Upper lobe of left lung (tissue), 6 donors: ENCODE results near the gene SOX5. TPM values are rescaled to one million over a fixed set of nuclear protein-coding genes. Genes with fewer than 3 reads are reported as not detected.

Source experiments
- ATAC-seq, 2 donors: fragments of 200-7000 bp; cut with Tn5 transposase; one replicate each; pipeline ENCODE4 v1.9.1; 2022; ENCODE audit warnings: mild to moderate bottlenecking in 2 of 2, moderate library complexity in 2 of 2; ENCODE audit not compliant: low FRiP score in 2 of 2
- DNase-seq, 2 donors: peaks; one replicate each; pipeline ENCODE4 v3.0.0-alpha.2; 2019 to 2020
- H3K27ac ChIP-seq, 4 donors: fragments of 200-600 bp; sonication (generic); one replicate each; pipeline ENCODE4 v1.5.1; 2016 to 2019
- H3K27me3 ChIP-seq, 4 donors: fragments of 200-600 bp; sonication (generic); one replicate each; pipeline ENCODE4 v1.5.1; 2017 to 2019
- H3K36me3 ChIP-seq, 4 donors: fragments of 200-600 bp; sonication (generic); one replicate each; pipeline ENCODE4 v1.5.1; 2016 to 2019
- H3K4me1 ChIP-seq, 4 donors: fragments of 200-600 bp; sonication (generic); one replicate each; pipeline ENCODE4 v1.5.1; 2018 to 2019
- H3K4me3 ChIP-seq, 4 donors: fragments of 200-600 bp; sonication (generic); one replicate each; pipeline ENCODE4 v1.5.1; 2017 to 2019; ENCODE audit warnings: mild to moderate bottlenecking in 2 of 4, moderate library complexity in 1 of 4
- H3K9me3 ChIP-seq, 4 donors: fragments of 200-600 bp; sonication (generic); one replicate each; pipeline ENCODE4 v1.5.1; 2018 to 2019
- EP300 ChIP-seq, 4 donors: sonication (generic); formaldehyde crosslinking; IDR thresholded peaks; one replicate each; pipeline ENCODE4 v1.5.1; 2017; ENCODE audit warnings: antibody characterized with exemption in 4 of 4, control low read depth in 2 of 4
- POLR2A ChIP-seq, 4 donors: fragments of 450-650 bp; IDR thresholded peaks; one replicate each; pipeline ENCODE4 v1.5.1; 2016 to 2017; ENCODE audit warnings: antibody characterized with exemption in 4 of 4, mild to moderate bottlenecking in 2 of 4
- POLR2AphosphoS5 ChIP-seq, 2 donors: sonication (generic); formaldehyde crosslinking; IDR thresholded peaks; one replicate each; pipeline ENCODE4 v1.5.1; 2017; ENCODE audit warnings: antibody characterized with exemption in 2 of 2
- WGBS, 2 donors: methylation state at CpG; one replicate each; pipeline ENCODE4 v1.1.5; 2017 to 2018; 5-methylcytosine and 5-hydroxymethylcytosine counted together
- total RNA-seq, 6 donors: library from RNA; depleted of rRNA in 4 of 6; stranded (reverse); fragments of >200 nt in 4 of 6; gene quantifications; one replicate each; pipeline versions ENCODE4 v1.1.0 to v1.2.1, GENCODE V29; 2016 to 2021
- TF ChIP-seq, protein P1 (sequence below), 6 experiments: fragments of 450-650 bp in 4 of 6; fragments of 200-600 bp in 2 of 6; sonication (generic) in 2 of 6; IDR thresholded peaks; one replicate each; pipeline ENCODE4 v1.5.1; 2016 to 2019; ENCODE audit warnings: antibody characterized with exemption in 6 of 6
- donor health status: DM: no; HTN: no; CAD: no; lungs with moderate emphysema.
- donor health status: DM: no; HTN: yes; CAD: no; lungs with severe emphysema.

The SOX5 gene
- total RNA-seq, 6 donors from 2014 or later = 9.6 to 31.4 (median 14.5) TPM

DNA sequence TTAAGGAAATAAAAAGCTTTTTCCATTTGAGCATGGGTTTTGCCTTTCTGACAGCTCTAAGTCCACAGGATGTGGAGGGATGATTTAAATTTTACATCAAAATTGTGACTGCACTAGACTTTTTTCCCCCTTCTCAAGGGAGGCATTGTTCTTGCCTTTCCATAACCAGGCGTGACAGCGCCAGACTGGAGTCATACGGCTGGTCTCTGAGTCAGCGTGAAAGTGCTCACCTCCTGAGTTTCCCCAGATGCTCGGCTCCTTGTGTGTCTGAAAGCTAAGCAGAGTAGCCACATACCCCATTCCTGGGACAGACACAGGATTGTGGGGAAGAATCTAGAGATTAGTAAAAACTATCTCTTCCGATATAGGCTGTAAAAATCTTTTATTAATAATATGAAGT, 43.1 kb downstream of the SOX5 start:
- TF ChIP-seq, protein P1, sequence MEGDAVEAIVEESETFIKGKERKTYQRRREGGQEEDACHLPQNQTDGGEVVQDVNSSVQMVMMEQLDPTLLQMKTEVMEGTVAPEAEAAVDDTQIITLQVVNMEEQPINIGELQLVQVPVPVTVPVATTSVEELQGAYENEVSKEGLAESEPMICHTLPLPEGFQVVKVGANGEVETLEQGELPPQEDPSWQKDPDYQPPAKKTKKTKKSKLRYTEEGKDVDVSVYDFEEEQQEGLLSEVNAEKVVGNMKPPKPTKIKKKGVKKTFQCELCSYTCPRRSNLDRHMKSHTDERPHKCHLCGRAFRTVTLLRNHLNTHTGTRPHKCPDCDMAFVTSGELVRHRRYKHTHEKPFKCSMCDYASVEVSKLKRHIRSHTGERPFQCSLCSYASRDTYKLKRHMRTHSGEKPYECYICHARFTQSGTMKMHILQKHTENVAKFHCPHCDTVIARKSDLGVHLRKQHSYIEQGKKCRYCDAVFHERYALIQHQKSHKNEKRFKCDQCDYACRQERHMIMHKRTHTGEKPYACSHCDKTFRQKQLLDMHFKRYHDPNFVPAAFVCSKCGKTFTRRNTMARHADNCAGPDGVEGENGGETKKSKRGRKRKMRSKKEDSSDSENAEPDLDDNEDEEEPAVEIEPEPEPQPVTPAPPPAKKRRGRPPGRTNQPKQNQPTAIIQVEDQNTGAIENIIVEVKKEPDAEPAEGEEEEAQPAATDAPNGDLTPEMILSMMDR (IDR thresholded peaks at IDR 0.05) = no peak
- TF ChIP-seq EP300 (IDR thresholded peaks at IDR 0.05) (no peak), POLR2AphosphoS5 (IDR thresholded peaks at IDR 0.05) (no peak), POLR2A (IDR thresholded peaks at IDR 0.05) (no peak)
- DNase-seq (no peak), ATAC-seq (no peak)
- WGBS, 2 donors = 80 to 82% methylated on average over 6 of the region's 6 CpGs
- no peaks in the 10 kb centered on the region for H3K9me3 ChIP-seq
- H3K4me1 ChIP-seq = no peaks in the 10 kb centered on the region
- no peak overlapping the region for H3K4me3 ChIP-seq
- no peak overlapping the region for H3K27ac ChIP-seq
- H3K27me3 ChIP-seq = no peaks in the 10 kb centered on the region
- H3K36me3 ChIP-seq = no peaks in the 10 kb centered on the region

DNA sequence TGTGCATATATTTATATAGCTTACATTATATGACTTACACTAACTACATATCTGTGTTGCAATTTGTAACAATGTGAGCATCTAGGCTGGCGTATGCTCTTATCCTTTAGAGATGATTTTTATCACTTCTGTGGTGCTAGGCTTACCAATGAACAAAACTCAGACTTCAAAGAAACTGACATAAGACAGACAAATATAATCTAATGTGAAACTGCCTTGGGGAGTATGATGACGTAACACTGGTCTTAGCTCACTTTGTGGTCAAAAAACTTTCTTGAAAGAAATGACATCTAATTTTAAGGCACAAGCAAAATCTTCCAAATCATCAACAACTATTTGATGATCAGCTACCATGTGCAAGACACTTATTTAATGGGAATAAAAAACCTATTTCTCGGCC, 50.0 kb downstream of the SOX5 start:
- no peak for TF ChIP-seq EP300 (IDR thresholded peaks at IDR 0.05)
- TF ChIP-seq, protein P1 (IDR thresholded peaks at IDR 0.05) = no peak
- TF ChIP-seq POLR2A (IDR thresholded peaks at IDR 0.05) = no peak
- TF ChIP-seq POLR2AphosphoS5 (IDR thresholded peaks at IDR 0.05) = no peak
- H3K4me3 ChIP-seq = no peak overlapping the region
- no peaks in the 10 kb centered on the region for H3K27me3 ChIP-seq
- H3K9me3 ChIP-seq = no peaks in the 10 kb centered on the region
- ATAC-seq (no peak), DNase-seq (no peak)
- H3K27ac ChIP-seq = no peak overlapping the region
- 85 to 88% methylated on average over 3 of the region's 3 CpGs for WGBS, 2 donors
- H3K4me1 ChIP-seq = no peaks in the 10 kb centered on the region
- no peaks in the 10 kb centered on the region for H3K36me3 ChIP-seq

DNA sequence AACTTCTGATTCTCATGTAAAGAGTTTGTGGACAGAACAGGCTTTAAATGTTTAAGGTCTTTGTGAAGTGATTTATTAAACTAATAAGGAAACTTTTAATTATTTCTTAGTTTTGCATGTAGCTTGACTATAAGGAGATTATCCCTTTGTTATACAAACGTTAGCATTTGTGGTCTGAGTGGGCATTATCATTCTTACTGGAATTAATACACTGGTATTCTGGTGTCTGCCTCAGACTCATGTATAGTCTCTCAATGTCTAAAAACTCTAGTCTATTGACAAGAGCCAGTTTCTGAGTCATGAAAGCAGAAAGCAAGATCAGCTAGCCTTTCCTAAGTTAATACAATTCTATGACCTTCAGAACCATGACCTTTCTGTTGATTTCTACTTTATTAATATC, 51.3 kb downstream of the SOX5 start:
- Histone ChIP-seq H3K9me3 (no peaks in the 10 kb centered on the region), H3K4me1 (no peaks in the 10 kb centered on the region), H3K27me3 (no peaks in the 10 kb centered on the region), H3K27ac (no peak overlapping the region), H3K36me3 (no peaks in the 10 kb centered on the region), H3K4me3 (no peak overlapping the region)
- 49 to 77% methylated on average over 1 of the region's 1 CpG for WGBS, 2 donors
- ATAC-seq (no peak), DNase-seq (no peak)
- no peak for TF ChIP-seq POLR2A (IDR thresholded peaks at IDR 0.05)
- TF ChIP-seq POLR2AphosphoS5 (IDR thresholded peaks at IDR 0.05) = no peak
- TF ChIP-seq, protein P1 (IDR thresholded peaks at IDR 0.05) = no peak
- no peak for TF ChIP-seq EP300 (IDR thresholded peaks at IDR 0.05)

DNA sequence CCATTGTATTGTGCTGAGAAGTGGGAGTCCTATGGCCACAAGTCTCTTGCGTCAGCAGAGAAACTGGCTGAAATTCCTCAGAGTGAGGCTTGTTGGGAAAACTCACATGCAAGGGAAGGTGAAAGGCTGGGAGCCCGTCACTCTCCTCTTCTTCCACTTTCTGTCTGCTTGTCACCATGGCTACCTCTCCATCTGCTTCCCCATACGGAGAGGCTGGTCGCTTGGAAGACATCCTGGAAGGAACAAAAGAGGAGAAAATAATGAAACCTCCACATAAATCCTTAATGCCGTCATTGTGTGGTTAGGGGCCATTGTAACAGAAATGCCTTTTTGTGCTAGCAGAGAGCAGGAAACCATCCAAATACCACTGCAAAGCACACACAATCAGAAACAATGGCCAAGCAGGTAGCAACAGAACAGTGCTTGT, 53.7 kb downstream of the SOX5 start:
- Histone ChIP-seq H3K27me3 (no peaks in the 10 kb centered on the region), H3K9me3 (no peaks in the 10 kb centered on the region), H3K4me3 (no peak overlapping the region), H3K27ac (no peak overlapping the region), H3K4me1 (no peaks in the 10 kb centered on the region), H3K36me3 (no peaks in the 10 kb centered on the region)
- TF ChIP-seq POLR2A (IDR thresholded peaks at IDR 0.05) (no peak), EP300 (IDR thresholded peaks at IDR 0.05) (no peak), POLR2AphosphoS5 (IDR thresholded peaks at IDR 0.05) (no peak)
- TF ChIP-seq, protein P1 (IDR thresholded peaks at IDR 0.05) = no peak
- ATAC-seq (no peak), DNase-seq (no peak)
- 60 to 63% methylated on average over 5 of the region's 5 CpGs for WGBS, 2 donors

DNA sequence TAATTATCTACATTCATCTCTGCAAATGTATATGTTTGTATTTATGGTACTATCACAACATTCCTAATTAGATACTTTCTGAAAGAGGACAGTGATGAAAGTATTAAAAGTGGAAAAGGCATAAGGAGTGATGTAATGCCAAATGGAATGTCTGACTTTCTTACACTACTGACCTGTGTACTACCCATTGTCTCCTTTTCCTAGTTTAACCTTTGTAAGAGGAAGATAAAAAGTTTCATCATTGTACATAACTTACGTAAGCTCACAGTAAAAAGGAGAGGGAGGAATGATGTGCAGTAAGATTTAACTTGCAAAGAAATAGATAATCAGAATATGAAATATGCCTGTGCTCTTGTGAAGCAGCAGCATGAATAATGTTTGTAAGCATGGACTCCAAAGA, 55.9 kb downstream of the SOX5 start:
- DNase-seq = no peak
- Histone ChIP-seq H3K36me3 (no peaks in the 10 kb centered on the region), H3K9me3 (no peaks in the 10 kb centered on the region), H3K27me3 (no peaks in the 10 kb centered on the region), H3K4me1 (no peaks in the 10 kb centered on the region), H3K27ac (no peak overlapping the region), H3K4me3 (no peak overlapping the region)
- TF ChIP-seq POLR2AphosphoS5 (IDR thresholded peaks at IDR 0.05) (no peak), EP300 (IDR thresholded peaks at IDR 0.05) (no peak), POLR2A (IDR thresholded peaks at IDR 0.05) (no peak)
- TF ChIP-seq, protein P1 (IDR thresholded peaks at IDR 0.05) = no peak
- 86 to 100% methylated on average over 1 of the region's 1 CpG for WGBS, 2 donors
- ATAC-seq = no peak
